Left lung (tissue), 10 donors: ENCODE data around the gene TANGO6. TPM values are rescaled to one million over a fixed set of nuclear protein-coding genes. Genes with fewer than 3 reads are reported as not detected.
A peak's percentile ranks its signal among the peaks of the same experiment; 100 is the strongest.

Experiments
- ATAC-seq: fragments of 200-7000 bp; cut with Tn5 transposase; one replicate; pipeline ENCODE4 v1.9.1; 2020; ENCODE audit warnings: moderate library complexity
- DNase-seq, 4 donors: peaks; one replicate each; pipeline ENCODE4 v3.0.0-alpha.2; 2013 to 2020
- H3K27ac ChIP-seq, 2 donors: fragments of 200-600 bp; sonication (generic) in 1 of 2; one replicate each; pipeline versions ENCODE4 v1.5.0 to v1.8.0; 2020 to 2021
- H3K27me3 ChIP-seq, 2 donors: fragments of 200-600 bp; sonication (generic) in 1 of 2; one replicate each; pipeline versions ENCODE4 v1.5.0 to v1.8.0; 2020 to 2021
- H3K36me3 ChIP-seq, 2 donors: fragments of 200-600 bp; sonication (generic) in 1 of 2; one replicate each; pipeline versions ENCODE4 v1.5.0 to v1.8.0; 2020 to 2021
- H3K4me1 ChIP-seq, 2 donors: fragments of 200-600 bp; one replicate each; pipeline ENCODE4 v1.8.0; 2021
- H3K4me3 ChIP-seq, 2 donors: fragments of 200-600 bp; sonication (generic) in 1 of 2; one replicate each; pipeline versions ENCODE4 v1.5.0 to v1.8.0; 2020 to 2021; ENCODE audit warnings: mild to moderate bottlenecking in 1 of 2
- H3K9me3 ChIP-seq, 2 donors: fragments of 200-600 bp; sonication (generic) in 1 of 2; one replicate each; pipeline versions ENCODE4 v1.5.0 to v1.8.0; 2020 to 2021
- CTCF ChIP-seq, 2 donors: fragments of 200-600 bp; sonication (generic) in 1 of 2; IDR thresholded peaks; one replicate each; pipeline versions ENCODE4 v1.5.0 to v1.8.0; 2021; ENCODE audit warnings: antibody characterized with exemption in 2 of 2
- intact Hi-C, 2 donors: fragments of 100-400 bp; cut with DNase I; formaldehyde crosslinking; loops; one replicate each; pipeline versions ENCODE4 v1.11.2 to v1.14.2; 2022
- polyA plus RNA-seq, 6 donors: library from polyadenylated mRNA; unstranded; fragments of 120-200 nt; gene quantifications; one replicate each; pipeline ENCODE4 v1.2.1, GENCODE V29; 2013; ENCODE audit not compliant: insufficient read length in 6 of 6
- total RNA-seq, 2 donors: library from RNA; stranded (reverse); fragmentation: NEBNext Ultra II Directional; extraction: Animal tissue kit (Norgen Biotek cat#: 25700); gene quantifications; one replicate each; pipeline ENCODE4 v1.2.1, GENCODE V29; 2021
- donor health status: DM: no; HTN: yes; CAD: no.
- donor health status: DM: no; HTN: no; CAD: no.

TANGO6 gene
- total and polyA plus RNA-seq, 8 donors: 6.3 to 24.1 (median 7.9) TPM

GRCh38 chr16:69108064-69108904 lies 265.0 kb downstream of the TANGO6 start:
- H3K27me3 ChIP-seq: peaks cover 0 to 49% of the 10 kb centered on the region in 2 donors
- peaks cover 11 to 36% of the 10 kb centered on the region in 2 donors for H3K4me1 ChIP-seq
- no peak for TF ChIP-seq CTCF (IDR thresholded peaks at IDR 0.05)
- intact Hi-C loops: no loop called here
- no peaks in the 10 kb centered on the region for H3K9me3 ChIP-seq
- DNase-seq (peak in 1 of 4 donors; percentile 30), ATAC-seq (peak; percentile 37)
- H3K36me3 ChIP-seq: peaks cover 0 to 31% of the 10 kb centered on the region in 2 donors
- no peak overlapping the region for H3K27ac ChIP-seq
- H3K4me3 ChIP-seq: peak overlapping the region in 1 of 2 donors; percentile 45

DNA sequence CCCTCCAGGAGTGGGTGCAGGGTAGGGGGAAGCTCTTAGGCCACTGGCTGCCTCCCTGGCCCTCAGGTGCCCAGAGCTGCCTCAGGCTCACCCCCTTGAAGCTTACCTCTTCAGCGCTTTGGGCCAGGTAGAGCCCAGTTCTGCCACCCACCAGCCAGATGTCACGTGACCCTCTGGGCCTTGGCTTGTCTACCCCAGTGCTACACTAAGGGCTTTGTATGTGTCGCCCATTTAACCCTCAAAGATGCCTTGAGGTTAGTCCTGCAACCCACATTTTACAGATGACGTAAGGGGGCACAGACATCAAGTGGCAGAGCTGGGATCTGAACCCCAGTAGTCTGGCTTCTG lies 265.5 kb downstream of the TANGO6 start:
- no peak for ATAC-seq
- peak in 1 of 4 donors; percentile 22 for DNase-seq
- TF ChIP-seq CTCF (IDR thresholded peaks at IDR 0.05): no peak
- no peaks in the 10 kb centered on the region for H3K9me3 ChIP-seq
- H3K27ac ChIP-seq: no peak overlapping the region
- H3K36me3 ChIP-seq: peaks cover 0 to 35% of the 10 kb centered on the region in 2 donors
- intact Hi-C loops: no loop called here
- peaks cover 0 to 49% of the 10 kb centered on the region in 2 donors for H3K27me3 ChIP-seq
- peaks cover 11 to 36% of the 10 kb centered on the region in 2 donors for H3K4me1 ChIP-seq
- H3K4me3 ChIP-seq: no peak overlapping the region

- intact Hi-C loops: loop anchor here in 1 of 2 donors (10.0 kb wide), 1 partner anchor 215 kb away; no protein-coding TSS in a partner anchor
- H3K9me3 ChIP-seq: no peaks in the 10 kb centered on the region
- no peak overlapping the region for H3K4me3 ChIP-seq
- peaks cover 0 to 43% of the 10 kb centered on the region in 2 donors for H3K36me3 ChIP-seq
- H3K27ac ChIP-seq: no peak overlapping the region
- H3K4me1 ChIP-seq: peaks cover 11 to 36% of the 10 kb centered on the region in 2 donors
- DNase-seq (peak in 2 of 4 donors; percentile 29 to 80), ATAC-seq (no peak)
- TF ChIP-seq CTCF (IDR thresholded peaks at IDR 0.05): no peak
- H3K27me3 ChIP-seq: peaks cover 0 to 41% of the 10 kb centered on the region in 2 donors
Measured at GRCh38 chr16:69109486-69110270, 266.3 kb downstream of the TANGO6 start.

DNA sequence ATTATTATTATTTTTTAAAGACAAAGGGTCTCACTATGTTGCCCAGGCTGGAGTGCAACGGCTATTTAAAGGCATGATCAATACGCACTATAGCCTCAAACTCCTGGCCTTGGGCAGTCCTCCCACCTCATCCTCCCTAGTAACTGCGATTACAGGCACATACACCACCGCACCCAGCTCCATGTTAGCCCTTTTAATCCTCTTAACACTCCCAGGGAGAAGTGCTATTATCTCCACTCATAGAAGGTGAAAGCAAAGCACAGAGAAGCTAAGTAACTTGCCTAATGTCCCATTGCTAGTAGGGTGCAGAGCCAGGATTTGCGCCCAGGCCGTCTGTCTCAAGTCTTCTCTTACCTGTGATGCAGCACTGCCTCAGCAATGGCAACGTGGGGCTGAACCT lies 267.1 kb downstream of the TANGO6 start:
- no peak for TF ChIP-seq CTCF (IDR thresholded peaks at IDR 0.05)

More for the DNA sequence above, 267.1 kb downstream of the TANGO6 start:
- H3K27ac ChIP-seq: no peak overlapping the region
- ATAC-seq: no peak
- H3K9me3 ChIP-seq: no peaks in the 10 kb centered on the region
- peaks cover 11 to 34% of the 10 kb centered on the region in 2 donors for H3K4me1 ChIP-seq
- H3K4me3 ChIP-seq: no peak overlapping the region
- peaks cover 0 to 50% of the 10 kb centered on the region in 2 donors for H3K36me3 ChIP-seq
- intact Hi-C loops: loop anchor here in 1 of 2 donors (10.0 kb wide), 1 partner anchor 216 kb away; no protein-coding TSS in a partner anchor
- peaks cover 0 to 34% of the 10 kb centered on the region in 2 donors for H3K27me3 ChIP-seq
- DNase-seq: peak in 1 of 4 donors; percentile 6
